ENCODE results near the gene FARP1.

DNA sequence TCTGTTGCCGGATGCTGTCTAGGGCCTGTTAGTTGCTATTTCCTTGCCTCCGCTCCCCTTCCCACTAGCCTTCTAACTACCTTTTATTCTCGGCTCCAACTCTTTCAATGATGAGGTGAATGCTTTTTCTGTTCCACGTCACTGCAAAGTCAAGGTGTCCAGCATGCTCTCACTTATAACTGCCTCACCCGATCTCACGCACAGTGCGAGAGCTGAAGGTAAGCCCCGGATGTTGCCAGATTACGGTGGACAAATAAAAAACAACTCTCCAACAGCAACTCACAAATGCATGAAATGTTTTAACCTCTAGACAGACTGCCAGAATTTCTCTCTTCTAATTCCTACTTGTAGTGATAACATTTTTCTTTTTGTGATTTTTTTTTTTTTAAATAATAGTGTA, 264.1 kb downstream of the FARP1 start:
- no peak for TF ChIP-seq CTCF (IDR thresholded peaks at IDR 0.05)
- TF ChIP-seq POLR2AphosphoS5 (IDR thresholded peaks at IDR 0.05): no peak
- no peak for TF ChIP-seq POLR2A (IDR thresholded peaks at IDR 0.05)

All from suprapubic skin (tissue), 4 donors.